HepG2 (cell line): Measurements from ENCODE around the gene PDE3B. TPM values are rescaled to one million over a fixed set of nuclear protein-coding genes. Genes with fewer than 3 reads are reported as not detected.

Experiments
- CHD4 ChIP-seq: fragments of 200-600 bp; sonication (generic); IDR thresholded peaks from 2 replicates; pipeline ENCODE4 v1.7.0; 2017; ENCODE audit warnings: mild to moderate bottlenecking, low read length, borderline replicate concordance
- ETV6 ChIP-seq: sonication (generic); formaldehyde crosslinking; conservative IDR thresholded peaks from 2 replicates; pipeline ENCODE4 v1.4.0; 2020; ENCODE audit warnings: missing genetic modification reagents
- GATAD2A ChIP-seq: IDR thresholded peaks from 2 replicates; pipeline ENCODE4 v1.6.1; 2016
- KLF13 ChIP-seq: sonication (generic); formaldehyde crosslinking; IDR thresholded peaks from 2 replicates; pipeline ENCODE4 v1.4.0; 2020; ENCODE audit warnings: mild to moderate bottlenecking, missing genetic modification reagents
- MLX ChIP-seq: IDR thresholded peaks from 2 replicates; pipeline ENCODE4 v1.6.1; 2016
- NFRKB ChIP-seq: fragments of 450-650 bp; IDR thresholded peaks from 2 replicates; pipeline ENCODE4 v1.6.1; 2017
- NR1H2 ChIP-seq: sonication (generic); formaldehyde crosslinking; IDR thresholded peaks from 2 replicates; pipeline ENCODE4 v1.8.1; 2022; ENCODE audit warnings: low read depth, missing genetic modification reagents, borderline replicate concordance
- PAF1 ChIP-seq: IDR thresholded peaks from 2 replicates; pipeline ENCODE4 v1.6.1; 2016; ENCODE audit warnings: missing genetic modification reagents, missing compliant biosample characterization
- PHF8 ChIP-seq: sonication (generic); formaldehyde crosslinking; IDR thresholded peaks from 2 replicates; pipeline ENCODE4 v1.5.0; 2020; ENCODE audit warnings: missing genetic modification reagents
- RBM22 ChIP-seq: fragments of 200-400 bp; formaldehyde crosslinking; optimal IDR thresholded peaks from 2 replicates; pipeline ENCODE3; 2017; ENCODE audit warnings: mild to moderate bottlenecking, low read length, moderate library complexity
- RNF2 ChIP-seq: fragments of 450-650 bp; conservative IDR thresholded peaks from 2 replicates; pipeline ENCODE4 v1.6.1; 2016; ENCODE audit warnings: low read depth
- SP1 ChIP-seq, 2 experiments: fragments of 450-650 bp in 1 of 2; sonication (generic) in 1 of 2; formaldehyde crosslinking in 1 of 2; IDR thresholded peaks; 2 replicates each; pipeline versions ENCODE4 v1.4.0 to v1.6.1; 2016 to 2020; ENCODE audit warnings: missing genetic modification reagents in 1 of 2
- TCF12 ChIP-seq, 2 experiments: fragments of 450-650 bp in 1 of 2; sonication (generic) in 1 of 2; formaldehyde crosslinking in 1 of 2; IDR thresholded peaks; 2 replicates each; pipeline versions ENCODE4 v1.6.1 to v1.8.0; 2017 to 2022; ENCODE audit warnings: antibody characterized with exemption in 1 of 2, mild to moderate bottlenecking in 1 of 2, missing genetic modification reagents in 1 of 2, moderate library complexity in 1 of 2
- YY1 ChIP-seq: IDR thresholded peaks from 2 replicates; pipeline ENCODE4 v1.6.1; 2011; ENCODE audit warnings: low read length, low read depth, moderate library complexity, mild to moderate bottlenecking; ENCODE audit not compliant: insufficient read depth, insufficient replicate concordance
- ZBTB49 ChIP-seq: sonication (generic); formaldehyde crosslinking; IDR thresholded peaks from 2 replicates; pipeline ENCODE4 v1.4.0; 2020; ENCODE audit warnings: missing genetic modification reagents, borderline replicate concordance
- ZMAT5 ChIP-seq: sonication (generic); formaldehyde crosslinking; IDR thresholded peaks from 2 replicates; pipeline ENCODE4 v1.5.0; 2020; ENCODE audit warnings: mild to moderate bottlenecking, low read depth, missing genetic modification reagents, borderline replicate concordance
- ZMYM4 ChIP-seq: sonication (generic); formaldehyde crosslinking; IDR thresholded peaks from 2 replicates; pipeline ENCODE4 v1.8.1; 2023; ENCODE audit warnings: mild to moderate bottlenecking, missing genetic modification reagents
- ZNF331 ChIP-seq: sonication (generic); formaldehyde crosslinking; IDR thresholded peaks from 2 replicates; pipeline ENCODE4 v1.4.0; 2020; ENCODE audit warnings: missing genetic modification reagents
- ZNF460 ChIP-seq: sonication (generic); formaldehyde crosslinking; IDR thresholded peaks from 2 replicates; pipeline ENCODE4 v1.5.1; 2020; ENCODE audit warnings: missing genetic modification reagents, mild to moderate bottlenecking, borderline replicate concordance
- ZNF512B ChIP-seq: sonication (generic); formaldehyde crosslinking; IDR thresholded peaks from 2 replicates; pipeline ENCODE4 v1.5.1; 2020; ENCODE audit warnings: missing genetic modification reagents, mild to moderate bottlenecking, borderline replicate concordance
- ZNF678 ChIP-seq: sonication (generic); formaldehyde crosslinking; IDR thresholded peaks from 2 replicates; pipeline ENCODE4 v1.4.0; 2020; ENCODE audit warnings: mild to moderate bottlenecking, missing genetic modification reagents
- ZNF747 ChIP-seq: sonication (generic); formaldehyde crosslinking; IDR thresholded peaks from 2 replicates; pipeline ENCODE4 v1.8.1; 2023; ENCODE audit warnings: missing genetic modification reagents, mild to moderate bottlenecking, borderline replicate concordance
- ZNF772 ChIP-seq: sonication (generic); formaldehyde crosslinking; IDR thresholded peaks from 2 replicates; pipeline ENCODE4 v1.5.0; 2020; ENCODE audit warnings: mild to moderate bottlenecking, missing genetic modification reagents
- ZSCAN30 ChIP-seq: sonication (generic); formaldehyde crosslinking; IDR thresholded peaks from 2 replicates; pipeline ENCODE4 v1.5.0; 2020; ENCODE audit warnings: mild to moderate bottlenecking, missing genetic modification reagents
- polyA plus RNA-seq, 8 experiments: library from polyadenylated mRNA; depleted of rRNA in 3 of 8; stranded (reverse) in 7 of 8; unstranded in 1 of 8; fragments of >200 nt; fragmentation: Illumina TruSeq in 4 of 8; extraction: Trizol in 4 of 8; gene quantifications; 2 replicates each; pipeline versions ENCODE4 v1.2.1 to v1.2.3, GENCODE V29; 2011 to 2016; ENCODE audit warnings: low read depth in 4 of 8, missing spikeins in 1 of 8, mixed read lengths in 1 of 8; ENCODE audit not compliant: insufficient read depth in 1 of 8
- total RNA-seq, 5 experiments: library from RNA; depleted of rRNA; stranded (reverse); fragments of >200 nt; fragmentation: Illumina TruSeq; extraction: Trizol; gene quantifications; 2 replicates each; pipeline ENCODE4 v1.2.3, GENCODE V29; 2016; ENCODE audit warnings: low read depth in 1 of 5

Gene PDE3B
- total and polyA plus RNA-seq, 2 of the 13 experiments (the other 11 are each of a cell fraction or from before 2014, with no cell fraction given), result 14.1 to 26.5 TPM

GRCh38 chr11:14619603-14620531, 23.7 kb upstream of the PDE3B start (continued):
- TF ChIP-seq ZNF512B (CRISPR knock-in tag) (no peak), KLF13 (CRISPR knock-in tag) (no peak), ZSCAN30 (CRISPR knock-in tag) (no peak), NR1H2 (no peak), PHF8 (CRISPR knock-in tag) (no peak), ZMAT5 (no peak), ZBTB49 (CRISPR knock-in tag) (no peak), RNF2 (no peak), ZMYM4 (CRISPR knock-in tag) (peak; percentile 94), CHD4 (peak; percentile 66; the same call in 1 of the 2 replicates), YY1 (no peak), NFRKB (no peak), ZNF772 (CRISPR knock-in tag) (no peak), SP1 (IDR thresholded peaks at IDR 0.05) (no peak), SP1 (CRISPR knock-in tag; IDR thresholded peaks at IDR 0.05) (no peak), ZNF678 (CRISPR knock-in tag) (no peak), MLX (CRISPR knock-in tag) (no peak), ZNF460 (no peak), RBM22 (no peak), TCF12 (IDR thresholded peaks at IDR 0.05) (no peak), TCF12 (CRISPR knock-in tag; IDR thresholded peaks at IDR 0.05) (no peak), ZNF331 (CRISPR knock-in tag) (peak; percentile 16; the same call in 1 of the 2 replicates), ZNF747 (CRISPR knock-in tag) (no peak), PAF1 (CRISPR knock-in tag) (no peak), GATAD2A (CRISPR knock-in tag) (peak; percentile 84), ETV6 (CRISPR knock-in tag) (no peak)
